AG20443 (cell line): ENCODE measurements around the gene PRMT5.
"Not testable (repeated sequence)": the region's sequence is repeated elsewhere in the genome, so short reads cannot be mapped to it uniquely, and the experiment has no call there.

Experiments used
- DNase-seq: peaks from one replicate; pipeline ENCODE4 v3.0.0; 2012; ENCODE audit warnings: low spot score, mixed read lengths

The PRMT5 gene

DNA sequence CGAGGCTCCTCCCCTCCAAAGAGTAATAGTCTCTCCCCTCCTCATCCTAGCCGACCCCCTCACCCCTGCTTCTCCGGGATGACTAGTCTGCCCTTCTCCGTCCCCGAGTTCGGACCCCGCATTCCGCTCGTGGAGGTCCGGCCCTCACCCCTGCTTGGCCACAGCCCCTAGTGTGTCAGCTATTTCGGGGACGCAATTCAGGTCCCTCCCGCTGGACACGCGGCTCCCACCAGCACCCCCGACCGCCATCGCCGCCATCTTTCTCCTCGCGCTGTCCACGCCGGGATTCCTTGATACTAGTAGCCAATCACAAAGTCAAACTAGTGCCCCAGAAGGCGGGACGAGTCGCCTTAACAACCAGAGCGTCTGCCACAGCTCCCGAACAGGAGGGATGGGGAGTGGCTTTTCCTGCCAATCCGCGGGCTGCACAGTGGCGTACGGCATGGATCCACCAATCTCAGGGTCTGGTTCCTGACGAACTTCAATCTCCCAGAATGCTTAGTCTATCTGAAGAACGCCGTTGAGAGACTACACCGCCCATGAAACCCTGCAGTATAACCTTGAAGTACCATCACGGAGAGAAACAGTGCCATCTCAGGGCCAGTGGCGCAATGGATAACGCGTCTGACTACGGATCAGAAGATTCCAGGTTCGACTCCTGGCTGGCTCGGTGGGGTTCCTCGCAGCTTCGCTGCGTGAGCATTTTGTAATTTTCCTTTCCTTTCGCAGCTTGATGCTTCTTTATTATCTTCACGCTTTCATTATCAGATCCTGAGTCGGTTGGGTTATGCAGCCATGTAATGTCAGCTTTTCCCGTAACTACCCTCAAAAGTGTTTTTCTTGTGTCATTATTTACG lies at the start of gene PRMT5:
TSS of gene PRMT5 (minus strand) at position 273 of the 857 bp plus-strand sequence. CDS start at position 258, 15 bp downstream.
- peak; percentile 96 for DNase-seq

DNA sequence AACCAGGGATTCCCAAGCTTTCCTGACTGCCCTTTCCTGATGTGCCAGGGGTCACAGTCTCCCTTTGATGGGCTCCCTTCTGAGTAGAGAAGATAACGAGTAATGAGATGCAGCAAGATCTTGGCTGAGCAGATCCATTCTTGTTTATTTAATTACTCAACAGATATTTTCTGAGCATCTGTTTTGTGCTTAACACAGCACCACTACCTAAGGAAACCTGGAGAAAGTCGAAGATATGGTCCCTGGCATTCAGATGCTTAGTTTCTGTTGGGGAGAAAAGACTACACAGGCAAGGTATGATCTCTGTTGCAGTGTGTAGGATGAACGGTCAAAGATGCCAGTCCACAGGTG lies 49.3 kb upstream of the PRMT5 start:
- no peak for DNase-seq

DNA sequence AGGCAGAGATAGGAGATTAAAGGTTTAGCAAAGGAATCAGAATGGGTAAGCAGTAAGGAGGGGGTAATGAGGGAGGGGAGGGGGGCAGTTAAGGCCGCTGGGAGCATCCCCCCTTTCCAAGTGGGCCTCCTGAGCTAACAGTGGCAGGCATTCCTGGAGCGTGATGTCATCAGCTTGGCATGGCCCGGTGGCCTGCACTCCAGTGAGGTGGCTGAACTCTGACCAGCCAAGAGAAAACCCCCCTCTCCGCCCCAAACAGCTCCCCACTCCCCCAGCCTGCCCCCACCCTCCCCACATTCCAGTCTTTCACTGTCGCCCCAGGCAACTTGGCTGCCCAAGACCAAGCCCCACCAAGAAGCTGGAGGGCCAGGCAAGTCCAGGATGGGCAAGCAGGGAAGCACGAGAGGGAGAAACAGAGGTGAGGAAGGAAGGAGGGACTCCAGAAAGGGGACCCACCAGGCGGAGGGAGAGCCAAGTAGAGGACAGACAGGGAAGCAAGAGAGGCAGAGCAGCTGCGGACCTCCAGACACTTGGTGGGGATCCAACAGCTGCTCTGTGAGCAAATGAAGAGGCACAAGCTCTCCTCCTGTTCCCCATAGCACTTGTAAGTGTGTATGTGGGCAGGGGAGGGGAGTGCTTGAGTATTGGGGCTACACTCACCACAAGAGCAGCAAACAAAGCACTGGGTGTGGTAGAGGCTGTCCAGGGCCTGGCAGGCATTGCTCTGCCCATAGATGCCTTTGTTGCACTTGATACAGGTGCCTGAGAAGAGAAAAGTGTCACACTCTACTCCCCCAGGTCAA lies 48.7 kb upstream of the PRMT5 start:
- peak; percentile 91 for DNase-seq

DNA sequence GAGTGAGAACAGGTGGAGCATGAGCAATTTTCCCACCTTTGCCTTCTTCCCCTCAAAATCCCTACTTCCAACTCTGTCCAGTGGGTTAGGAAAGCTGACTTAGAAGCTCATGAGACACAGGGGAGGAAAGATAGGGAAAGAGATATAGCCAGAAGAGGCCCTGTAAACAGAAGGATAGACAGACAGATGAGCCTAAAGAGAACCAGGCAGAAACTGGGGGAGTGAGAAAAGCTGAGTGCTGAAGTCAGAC lies 48.2 kb upstream of the PRMT5 start:
- DNase-seq: no peak

DNA sequence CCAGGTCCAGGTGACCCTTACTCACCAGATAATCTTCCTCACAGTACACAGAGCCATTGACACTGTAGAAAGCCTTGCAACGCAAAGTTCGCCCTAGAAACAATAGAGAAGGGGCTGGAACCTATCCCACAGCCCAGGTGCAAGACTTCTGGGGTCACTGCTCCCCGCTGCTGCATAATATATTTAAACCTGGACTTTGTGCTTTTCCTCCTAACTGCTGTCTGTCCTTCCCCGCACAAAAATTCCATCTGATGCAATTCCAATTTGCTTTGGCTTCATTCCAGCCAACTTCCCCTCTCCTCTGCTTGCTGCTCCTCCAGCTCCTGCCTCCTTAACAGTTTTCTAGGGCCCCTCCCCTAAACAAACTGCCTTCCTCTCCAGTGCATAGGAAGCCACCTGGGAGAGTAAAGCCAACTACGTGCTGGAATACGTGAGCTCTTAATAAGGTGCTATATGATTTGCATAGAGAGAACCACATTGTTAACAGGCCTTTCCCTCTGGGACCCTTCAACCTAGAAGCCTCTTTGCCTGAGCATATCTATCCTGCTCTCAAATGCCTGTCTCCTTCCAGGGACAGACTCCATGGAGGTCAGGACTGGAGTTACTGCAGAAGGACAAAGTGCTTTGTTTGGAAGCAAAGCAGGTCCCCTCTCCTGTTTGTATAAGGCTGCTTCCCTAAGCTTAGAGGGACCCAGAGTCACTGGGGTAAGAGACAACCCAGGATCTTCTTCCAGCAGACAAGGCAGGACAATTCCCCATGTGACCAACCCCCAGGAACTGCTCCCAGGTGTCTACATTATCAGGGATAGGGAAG lies 47.7 kb upstream of the PRMT5 start:
- no peak for DNase-seq

DNA sequence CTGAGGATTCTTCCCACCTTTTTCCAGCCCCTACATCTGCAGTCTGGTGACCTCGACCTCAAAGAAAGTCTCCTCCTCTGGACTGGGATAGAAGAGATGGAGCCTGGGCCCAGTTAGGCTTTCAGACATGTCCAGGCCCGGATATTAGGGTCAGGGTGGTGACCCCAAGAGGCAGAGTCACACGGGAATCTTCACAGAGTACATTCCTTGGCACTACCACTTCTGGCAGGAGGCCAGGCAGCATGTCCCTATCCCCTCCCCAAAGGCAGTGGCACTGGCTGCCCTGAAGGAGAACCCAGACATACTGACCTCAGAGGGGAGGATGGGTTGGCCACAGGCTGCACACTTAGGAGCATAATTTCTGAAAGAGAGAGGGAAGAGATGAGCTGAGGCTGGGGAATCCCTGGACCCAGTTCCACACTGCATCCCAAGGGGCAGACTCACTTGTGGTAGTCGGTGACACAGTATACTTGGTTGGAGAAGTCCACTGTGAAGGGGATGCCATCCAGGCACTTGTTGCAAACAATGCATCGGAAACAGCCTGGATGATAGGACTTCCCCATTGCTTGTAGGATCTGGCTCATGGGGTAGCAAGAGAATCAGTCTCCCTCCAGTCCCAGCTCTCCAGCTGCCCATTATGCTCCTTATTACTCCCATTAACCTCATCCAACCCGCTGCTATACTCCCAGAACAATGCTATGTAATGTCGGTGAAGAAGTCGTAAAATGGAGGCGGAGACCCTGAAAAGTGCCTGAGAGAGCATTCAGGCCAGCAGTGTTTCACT lies 45.5 kb upstream of the PRMT5 start:
- no peak for DNase-seq

DNA sequence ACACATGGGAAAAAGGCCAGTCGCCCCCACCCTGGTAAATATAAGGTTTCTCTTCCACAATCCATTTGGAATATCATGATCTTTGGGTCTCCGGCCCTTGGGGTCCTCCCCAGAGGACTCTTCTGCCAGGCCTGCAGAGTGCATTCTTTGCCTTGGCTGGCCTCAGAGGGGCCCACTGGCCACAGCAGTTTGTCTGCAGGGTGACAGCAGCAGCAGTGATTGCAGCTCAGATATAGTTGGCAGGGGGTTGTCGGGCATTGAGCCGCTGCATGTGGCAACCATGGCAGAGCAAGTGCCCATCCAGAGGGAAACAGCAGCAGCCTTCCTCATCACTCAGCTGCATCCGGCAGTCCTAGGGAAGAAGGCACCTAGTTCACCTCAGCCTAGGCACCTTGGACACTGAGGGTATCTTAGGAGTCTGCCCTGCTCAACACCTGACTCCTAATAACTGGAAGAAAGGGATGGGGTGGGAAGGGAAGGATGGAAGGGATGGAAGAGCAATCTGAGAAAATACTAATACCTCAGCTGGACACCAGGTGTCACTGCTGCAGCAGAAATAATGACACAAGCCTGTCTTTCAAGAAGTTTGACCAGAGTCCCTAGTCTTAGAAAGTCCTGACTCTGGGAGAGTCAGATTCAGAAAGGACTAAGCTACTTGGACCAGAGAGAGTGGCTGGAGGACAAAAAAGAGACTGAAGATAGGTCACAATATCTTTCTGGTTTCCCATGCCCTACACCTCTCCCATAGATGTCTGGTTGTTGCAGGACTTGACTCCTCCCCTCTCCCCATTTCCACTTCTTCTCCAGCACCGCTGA lies 44.2 kb upstream of the PRMT5 start:
- peak; percentile 61 for DNase-seq

DNA sequence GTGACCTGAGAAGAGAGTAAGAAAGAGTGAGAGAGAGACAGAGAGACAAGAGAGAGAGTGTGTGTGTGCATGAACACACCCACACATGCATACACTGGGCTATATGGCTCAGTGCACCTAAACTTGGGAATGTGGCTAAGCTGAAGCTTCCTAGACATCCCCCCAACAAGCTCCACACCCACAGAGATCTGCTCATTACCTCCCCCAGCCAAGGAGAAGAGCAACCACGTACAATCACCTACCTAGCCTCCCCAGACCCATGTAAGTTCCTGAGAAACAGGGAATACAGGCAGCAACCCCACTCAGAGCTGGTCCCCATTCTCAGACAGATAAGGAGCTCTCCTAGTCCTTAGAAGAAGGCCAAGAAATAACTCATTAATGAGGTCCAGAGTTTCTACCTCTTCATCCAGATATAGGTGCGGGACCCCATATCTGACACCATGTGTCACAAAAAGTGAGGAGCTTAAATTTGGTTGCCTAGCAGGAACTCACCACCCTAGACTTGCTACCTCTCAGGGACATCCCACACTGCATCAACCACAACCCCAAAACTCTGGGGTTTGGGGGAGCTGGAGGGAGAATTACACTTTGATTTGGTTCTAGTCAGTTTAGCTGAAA lies 43.2 kb upstream of the PRMT5 start:
- no peak for DNase-seq

DNA sequence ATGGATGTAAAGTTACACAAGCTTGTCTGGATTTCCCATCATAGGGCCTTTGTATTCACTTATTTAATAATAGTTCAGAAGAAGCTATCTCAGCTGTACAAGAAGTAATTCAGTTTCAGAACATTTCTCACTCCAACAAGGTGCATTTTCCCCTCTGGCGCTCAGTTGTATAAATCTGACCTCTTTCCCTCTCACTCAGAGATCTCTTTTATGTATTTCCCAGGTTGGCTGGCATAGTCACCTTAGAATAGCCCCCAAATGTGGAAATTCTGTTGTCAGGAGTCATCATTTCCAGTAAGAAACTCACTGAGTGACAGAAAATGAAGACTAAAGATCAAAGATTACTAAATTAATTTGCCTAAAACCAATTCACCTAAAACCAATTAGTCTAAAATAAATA lies 42.0 kb upstream of the PRMT5 start:
- DNase-seq: no peak

DNA sequence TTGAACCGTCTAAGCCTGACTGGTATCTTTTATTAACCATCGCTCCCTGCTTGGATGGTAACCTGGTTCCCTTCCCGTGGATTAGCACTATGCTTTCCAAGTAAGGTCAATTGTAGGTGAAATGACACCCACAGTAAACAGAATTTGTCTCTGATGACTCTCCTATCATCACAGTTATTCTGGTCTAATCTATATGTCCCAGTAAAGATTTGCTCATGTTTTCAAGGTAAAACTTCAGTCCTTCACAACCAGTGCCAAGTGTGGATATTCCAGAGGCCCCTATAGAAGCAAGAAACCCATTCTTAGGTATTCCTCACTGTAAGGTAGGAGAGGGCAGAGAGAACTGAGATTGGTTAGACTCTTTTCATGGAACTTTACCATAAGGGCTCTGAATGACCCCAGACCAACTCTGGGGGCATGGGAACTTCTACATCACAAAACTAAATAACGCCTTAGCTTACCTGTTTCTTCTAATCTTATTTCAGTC lies 37.6 kb upstream of the PRMT5 start:
- DNase-seq: no peak

DNA sequence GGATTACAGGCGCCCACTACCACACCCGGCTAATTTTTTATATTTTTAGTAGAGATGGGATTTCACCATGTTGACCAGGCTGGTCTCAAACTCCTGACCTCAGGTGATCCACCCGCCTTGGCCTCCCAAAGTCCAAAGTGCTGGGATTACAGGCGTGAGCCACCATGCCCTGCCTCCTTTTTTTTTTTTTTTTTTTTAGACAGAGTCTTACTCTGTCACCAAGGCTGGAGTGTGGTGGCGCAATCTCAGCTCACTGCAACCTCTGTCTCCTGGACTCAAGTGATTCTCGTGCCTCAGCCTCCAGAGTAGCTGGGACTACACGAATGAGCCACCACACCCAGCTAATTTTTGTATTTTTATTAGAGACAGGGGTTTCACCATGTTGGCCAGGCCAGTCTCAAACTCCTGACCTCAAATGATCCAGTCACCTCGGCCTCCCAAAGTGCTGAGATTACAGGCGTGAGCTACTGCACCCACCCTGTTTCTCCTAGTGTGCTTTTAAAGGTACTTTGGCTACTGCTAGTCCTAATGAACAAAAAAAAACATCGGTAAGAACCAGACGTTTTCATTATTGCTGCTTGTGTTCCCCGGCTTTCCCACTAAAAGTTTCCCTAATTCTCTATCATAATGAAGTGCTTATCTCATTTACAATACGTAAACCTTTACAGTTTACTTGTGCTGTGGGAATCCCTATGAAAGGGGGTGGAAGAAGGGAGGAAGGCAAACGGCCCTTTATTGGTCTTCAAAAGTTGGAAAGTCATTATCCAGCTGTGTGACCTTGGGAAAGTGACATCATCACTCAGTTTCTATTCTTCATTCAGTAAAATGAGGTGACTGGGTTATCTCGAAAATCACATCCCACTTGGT lies 37.0 kb upstream of the PRMT5 start:
- not testable (repeated sequence) for DNase-seq

DNA sequence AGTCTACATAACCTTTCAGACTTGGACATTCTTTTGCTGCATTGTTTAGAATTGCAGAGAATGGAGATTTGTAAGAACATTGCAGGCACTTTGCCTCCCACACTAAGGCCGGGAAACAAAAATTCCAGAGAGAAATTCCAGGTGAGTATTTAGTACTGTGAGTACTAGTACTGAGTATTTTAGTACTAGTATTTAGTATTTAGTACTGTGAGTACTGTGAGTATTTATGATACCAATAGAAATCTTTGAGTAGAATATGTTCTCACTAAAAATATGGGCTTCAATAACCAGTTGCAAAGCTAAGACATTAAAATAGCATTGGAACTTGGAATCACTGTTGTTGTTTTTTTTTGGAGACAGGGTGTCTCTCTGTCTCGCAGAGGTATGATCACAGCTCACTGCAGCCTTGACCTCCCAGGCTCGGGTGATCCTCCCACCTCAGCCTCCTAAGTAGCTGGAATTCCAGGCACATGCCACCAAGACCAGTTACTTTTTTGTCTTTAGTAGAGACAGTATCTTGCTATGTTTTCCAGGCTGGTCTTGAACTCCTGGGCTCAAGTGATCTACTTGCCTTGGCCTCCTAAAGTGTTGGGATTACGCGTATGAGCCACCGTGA lies 33.0 kb upstream of the PRMT5 start:
- DNase-seq: no peak

DNA sequence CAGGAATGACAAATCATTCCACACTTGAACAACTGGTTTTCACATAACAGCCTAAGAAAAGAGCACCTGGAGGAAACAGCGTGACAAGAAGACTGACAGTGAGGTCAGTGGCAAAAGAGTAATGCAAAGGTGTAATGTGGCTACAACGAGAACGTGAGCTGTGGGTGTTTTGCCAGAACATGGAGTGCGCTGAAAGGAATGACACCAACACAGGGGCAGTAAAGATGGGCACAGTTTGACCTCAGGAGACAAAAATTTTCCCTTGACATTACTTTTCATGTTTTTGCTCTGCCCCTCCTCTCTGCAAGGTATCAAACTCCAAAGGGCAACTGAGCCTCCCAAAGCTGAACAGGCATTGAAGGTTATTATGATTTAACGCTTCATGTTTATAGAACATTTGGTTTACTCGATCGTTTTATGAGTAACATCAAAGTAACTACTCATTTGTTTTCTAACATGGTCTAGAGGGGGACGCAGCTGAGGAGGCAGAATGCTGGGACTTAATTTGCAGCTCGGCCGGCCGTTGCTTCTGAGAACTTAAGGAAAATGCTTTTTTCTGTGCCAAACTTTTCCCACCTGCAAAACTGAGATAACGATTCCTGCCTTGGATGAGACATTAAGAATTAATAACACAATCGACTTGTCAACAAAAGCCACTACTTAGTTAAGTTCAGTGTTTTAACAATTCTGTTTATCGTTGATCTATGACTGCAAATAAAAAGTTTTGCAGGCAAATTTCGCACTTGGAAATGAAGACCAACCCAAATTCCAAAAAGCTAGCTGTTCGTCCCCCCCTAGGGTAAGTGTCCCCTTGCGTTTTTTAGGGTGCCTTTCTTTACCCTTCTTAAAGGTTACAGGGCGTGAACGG lies 26.8 kb upstream of the PRMT5 start:
- DNase-seq: no peak

DNA sequence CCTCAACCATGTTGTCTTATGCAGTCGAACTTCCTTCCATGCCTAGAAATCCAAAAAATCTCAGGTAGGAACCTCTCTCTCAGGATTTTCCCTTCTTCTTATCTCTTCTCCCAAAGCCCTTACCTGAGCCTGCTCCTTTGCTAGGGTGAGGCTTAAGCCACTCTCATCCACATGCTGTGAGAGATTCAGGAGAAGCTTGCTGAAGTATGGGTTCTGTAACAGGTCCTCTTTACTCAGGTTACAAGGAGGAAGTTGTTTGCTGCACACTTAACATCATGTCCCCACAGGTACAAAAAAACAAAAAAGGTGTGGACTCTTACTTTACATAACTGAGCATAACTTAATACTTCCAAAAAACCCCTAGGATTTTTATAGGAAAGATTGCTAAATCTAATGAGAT lies 23.2 kb upstream of the PRMT5 start:
- no peak for DNase-seq

DNA sequence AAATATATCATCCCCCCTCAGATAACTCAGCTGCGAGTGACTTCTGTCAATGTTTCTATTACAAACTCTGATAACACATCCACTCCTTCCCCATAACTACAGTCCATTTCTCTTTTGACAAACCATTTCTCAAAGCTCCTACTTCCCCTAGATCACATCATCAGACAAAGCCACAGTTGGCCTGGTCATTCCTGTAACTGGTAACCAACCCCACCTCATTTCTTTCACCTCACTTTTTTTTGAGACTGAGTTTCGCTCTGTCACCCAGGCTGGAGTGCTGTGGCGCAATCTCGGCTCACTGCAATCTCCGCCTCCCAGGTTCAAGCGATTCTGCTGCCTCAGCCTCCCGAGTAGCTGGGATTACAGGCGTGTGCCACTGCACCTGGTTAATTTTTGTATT lies 22.6 kb upstream of the PRMT5 start:
- not testable (repeated sequence) for DNase-seq

DNA sequence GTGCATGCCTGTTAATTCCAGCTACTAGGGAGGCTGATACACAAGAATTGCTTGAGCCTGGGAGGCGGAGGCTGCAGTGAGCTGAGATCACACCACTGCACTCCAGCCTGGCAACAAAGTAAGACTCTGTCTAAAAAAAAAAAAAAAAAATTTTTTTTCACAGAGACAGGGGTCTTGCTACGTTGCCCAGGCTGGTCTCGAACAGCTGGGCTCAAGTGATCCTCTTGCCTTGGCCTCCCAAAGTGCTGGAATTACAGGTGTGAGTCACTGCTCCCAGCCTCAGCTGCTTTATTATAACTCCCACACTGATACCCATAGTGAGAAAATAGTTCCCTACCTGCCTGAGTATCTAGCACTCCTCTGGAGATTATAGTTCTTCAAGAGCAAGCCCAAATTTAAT lies 16.5 kb upstream of the PRMT5 start:
- no peak for DNase-seq

DNA sequence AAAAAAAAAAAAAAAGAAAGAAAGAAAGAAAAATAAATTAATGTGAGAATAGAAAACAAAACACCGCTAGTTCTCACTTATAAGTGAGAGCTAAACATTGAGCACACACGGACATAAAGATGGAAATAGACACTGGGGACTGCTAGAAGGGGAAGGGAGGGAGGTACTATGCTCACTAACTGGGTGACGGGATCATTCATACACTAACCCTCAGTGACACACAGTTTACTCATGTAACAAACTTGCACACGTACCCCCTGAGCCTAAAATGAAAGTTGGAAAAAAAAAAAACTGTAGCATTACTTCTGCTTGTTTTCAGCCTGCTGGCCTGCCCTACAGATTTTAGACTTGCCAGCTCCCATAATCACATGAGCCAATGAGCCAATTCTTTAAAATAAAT lies 10.5 kb upstream of the PRMT5 start:
- DNase-seq: peak; percentile 17

DNA sequence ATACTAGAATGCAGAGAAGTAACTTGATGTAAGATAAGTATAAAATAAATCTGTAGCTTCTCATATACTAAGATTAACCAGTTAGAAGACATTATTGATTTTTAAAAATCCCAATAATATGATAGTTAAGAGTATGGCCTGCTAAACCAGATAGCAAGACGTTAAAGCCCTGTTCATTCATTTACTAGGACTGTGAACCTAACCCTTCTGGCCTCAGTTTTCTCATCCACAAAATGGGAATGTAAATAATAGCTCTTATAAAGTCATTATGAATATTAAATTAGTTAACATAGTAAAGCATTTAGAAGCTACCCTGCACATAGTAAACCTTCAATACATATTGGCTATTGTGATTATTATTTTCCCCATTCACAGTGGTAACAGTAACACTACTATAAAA lies 6.0 kb upstream of the PRMT5 start:
- DNase-seq: no peak
